CD4-positive, alpha-beta T cell treated with Interleukin-12 subunit alpha and Interleukin-12 subunit beta, for 1 hour (primary cell): Measurements from ENCODE around the gene BCAS1.

ENCODE experiments used
- DNase-seq: peaks from one replicate; pipeline ENCODE4 v3.0.0-alpha.2; 2020

The BCAS1 gene

GRCh38 chr20:54073288-54073687 lies 2.9 kb upstream of the BCAS1 start:
- no peak for DNase-seq

GRCh38 chr20:54069501-54069971 lies 858 bp downstream of the BCAS1 start:
- DNase-seq, result no peak

GRCh38 chr20:54068966-54069365 lies 1.4 kb downstream of the BCAS1 start:
- DNase-seq, result no peak

DNA sequence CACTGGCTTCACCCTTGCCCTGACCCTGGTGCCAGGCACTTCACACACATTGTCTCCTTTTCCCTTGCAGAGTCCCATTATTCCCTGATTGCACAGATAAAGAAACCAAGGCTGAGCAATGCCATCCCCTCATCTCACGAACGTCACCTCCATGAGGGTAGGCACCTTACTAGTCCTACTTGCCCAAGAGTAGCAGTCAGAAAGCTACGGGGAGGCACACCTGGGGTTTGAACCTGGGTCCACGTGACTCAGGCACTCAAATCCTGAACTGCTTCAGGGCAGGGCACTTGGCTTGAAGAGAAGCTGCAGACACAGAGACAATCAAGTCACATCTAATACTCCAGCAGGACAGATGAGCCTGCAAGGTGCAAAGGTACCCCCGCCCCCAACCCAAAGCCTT lies 1.9 kb downstream of the BCAS1 start:
- no peak for DNase-seq

GRCh38 chr20:54067606-54068174 lies 2.7 kb downstream of the BCAS1 start:
- no peak for DNase-seq

- no peak for DNase-seq
Measured at GRCh38 chr20:54065601-54066038, 4.8 kb downstream of the BCAS1 start.

- DNase-seq, result no peak
Measured at GRCh38 chr20:54064939-54065338, 5.5 kb downstream of the BCAS1 start.

GRCh38 chr20:54063992-54064676 lies 6.3 kb downstream of the BCAS1 start:
- DNase-seq, result peak; percentile 43

GRCh38 chr20:54063580-54063979 lies 6.8 kb downstream of the BCAS1 start:
- no peak for DNase-seq

- peak; percentile 39 for DNase-seq
Measured at GRCh38 chr20:54062812-54063280, 7.5 kb downstream of the BCAS1 start.

DNA sequence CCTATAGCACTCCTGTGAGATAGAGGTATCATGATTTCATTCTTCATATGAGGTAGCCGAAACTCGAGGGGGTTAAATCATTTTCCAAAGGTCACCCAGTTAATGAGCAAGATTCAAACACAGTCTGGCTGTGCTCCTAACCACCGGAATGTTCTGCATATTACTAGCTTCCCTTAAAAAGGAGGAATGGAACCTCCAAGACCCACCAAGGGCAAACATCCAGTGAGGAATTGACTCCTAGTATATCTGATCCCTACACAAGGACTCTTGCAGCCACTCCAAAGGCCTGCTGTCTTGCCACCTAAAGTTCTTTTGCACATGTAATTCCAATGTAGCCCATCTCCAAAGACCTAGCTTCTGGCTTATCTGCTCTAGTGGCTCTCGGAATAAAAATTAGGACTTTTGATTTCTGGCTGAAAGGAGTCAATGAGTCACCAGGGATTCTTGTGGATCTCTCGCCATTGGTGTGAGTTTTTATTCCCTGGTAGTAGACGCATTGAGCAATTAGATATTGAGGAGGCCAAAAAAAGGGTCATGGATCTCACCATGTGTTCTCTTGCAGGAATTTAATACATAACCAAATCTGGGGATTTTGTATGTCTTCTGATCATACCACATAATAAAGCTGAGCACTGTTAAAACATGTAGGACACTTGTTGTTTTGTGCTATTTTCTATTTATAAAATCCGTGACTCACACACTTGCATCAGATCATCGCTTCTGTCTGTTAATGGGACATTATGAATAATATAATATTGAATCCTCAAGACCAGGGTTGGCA lies 9.1 kb downstream of the BCAS1 start:
- DNase-seq, result no peak

DNA sequence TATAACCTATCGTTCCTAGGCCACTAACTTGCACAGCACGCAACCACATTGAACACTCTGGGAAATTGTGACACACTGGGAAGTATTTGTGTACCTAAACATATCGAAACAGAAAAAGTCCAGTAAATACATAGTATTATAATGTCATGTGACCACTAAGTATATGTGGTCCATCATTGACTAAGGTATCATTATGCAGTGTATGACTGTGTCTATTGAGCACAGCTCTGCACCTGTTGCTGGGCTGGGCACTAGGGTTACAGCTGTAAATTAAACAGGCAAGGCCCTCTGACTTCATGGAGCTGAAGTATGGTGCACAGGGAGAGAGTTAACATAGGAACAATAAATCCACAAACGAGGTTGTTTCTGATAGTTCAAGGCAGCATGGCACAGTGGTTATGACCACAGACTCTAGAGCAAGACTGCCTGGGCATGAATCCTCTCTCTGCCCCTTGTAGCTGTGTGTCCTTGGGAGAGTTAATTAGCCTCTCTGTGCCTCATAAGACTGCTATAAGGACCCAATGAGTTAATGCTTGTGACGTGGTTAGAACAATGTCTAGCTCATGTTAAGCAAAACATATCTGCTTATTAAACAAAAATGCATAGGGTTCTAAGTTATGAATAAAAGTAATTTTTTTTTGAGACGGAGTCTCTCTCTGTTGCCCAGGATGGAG lies 10.6 kb downstream of the BCAS1 start:
- no peak for DNase-seq

DNA sequence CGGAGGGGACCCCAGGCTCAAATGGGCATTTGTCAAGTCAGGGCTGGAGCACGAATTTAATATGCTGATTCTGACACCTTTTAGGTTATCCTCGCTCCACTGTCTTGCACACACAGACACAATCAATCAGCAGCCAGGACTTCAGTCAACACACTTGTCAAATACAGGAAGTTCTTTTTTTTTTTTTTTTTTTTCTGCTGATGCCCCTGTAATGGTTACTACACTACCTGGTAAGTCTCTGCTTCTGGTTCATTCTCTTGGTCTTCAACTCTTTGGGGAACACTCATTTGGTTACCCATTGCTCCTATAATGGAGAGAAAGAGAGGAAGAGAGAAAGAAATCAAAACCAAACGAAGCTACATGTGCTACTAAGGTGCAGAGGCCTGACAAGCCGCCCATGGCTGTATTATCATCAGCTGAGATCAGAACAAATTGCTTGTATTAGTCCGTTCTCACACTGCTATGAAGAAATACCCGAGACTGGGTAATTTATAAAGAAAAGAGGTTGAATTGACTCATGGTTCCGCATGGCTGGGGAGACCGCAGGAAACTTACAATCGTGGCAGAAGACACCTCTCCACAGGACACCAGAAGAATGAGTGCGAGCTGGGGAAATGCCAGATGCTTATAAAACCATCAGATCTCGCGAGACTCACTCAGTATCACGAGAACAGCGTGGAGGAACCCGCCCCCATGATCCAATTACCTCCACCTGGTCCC lies 11.8 kb downstream of the BCAS1 start:
- DNase-seq, result no peak

DNA sequence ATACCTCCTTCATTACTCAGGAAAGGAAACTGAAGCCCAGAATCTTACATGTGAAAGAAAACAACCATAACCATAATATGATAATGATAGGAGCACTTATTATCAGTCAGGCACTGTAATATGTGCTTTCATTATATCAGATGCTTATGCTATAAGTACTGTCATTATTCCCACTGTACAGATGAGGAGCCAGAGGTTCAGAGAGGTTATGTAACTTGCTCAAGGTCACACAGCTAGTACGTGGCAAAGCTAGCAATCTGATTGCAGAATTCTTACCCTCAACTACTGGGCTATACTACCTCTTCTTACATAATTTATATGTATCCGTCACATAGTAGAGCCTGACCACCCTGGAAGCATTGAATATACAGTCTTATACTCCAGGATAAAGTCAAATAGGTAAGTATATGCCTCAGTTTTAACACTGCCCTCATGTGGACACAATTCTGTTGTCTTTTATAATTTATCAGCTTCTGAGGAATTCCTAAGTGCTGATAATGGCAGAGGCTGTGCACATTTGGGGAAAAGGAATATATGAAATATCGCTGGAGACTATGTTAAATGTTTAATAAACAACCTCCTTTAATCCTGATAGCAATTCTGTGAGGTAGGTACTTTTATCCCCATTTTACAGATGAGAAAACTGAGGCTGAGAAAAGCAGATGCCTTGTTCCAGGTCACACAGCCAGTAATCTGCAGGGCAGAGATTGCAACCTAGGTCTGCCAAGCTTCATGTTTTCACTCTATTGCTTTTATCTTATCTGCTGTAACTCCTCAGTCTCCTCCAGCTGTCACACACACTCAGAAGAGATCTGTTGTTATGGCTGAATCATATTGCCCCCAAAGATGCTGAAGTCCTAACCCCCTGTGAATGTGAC lies 13.4 kb downstream of the BCAS1 start:
- no peak for DNase-seq

DNA sequence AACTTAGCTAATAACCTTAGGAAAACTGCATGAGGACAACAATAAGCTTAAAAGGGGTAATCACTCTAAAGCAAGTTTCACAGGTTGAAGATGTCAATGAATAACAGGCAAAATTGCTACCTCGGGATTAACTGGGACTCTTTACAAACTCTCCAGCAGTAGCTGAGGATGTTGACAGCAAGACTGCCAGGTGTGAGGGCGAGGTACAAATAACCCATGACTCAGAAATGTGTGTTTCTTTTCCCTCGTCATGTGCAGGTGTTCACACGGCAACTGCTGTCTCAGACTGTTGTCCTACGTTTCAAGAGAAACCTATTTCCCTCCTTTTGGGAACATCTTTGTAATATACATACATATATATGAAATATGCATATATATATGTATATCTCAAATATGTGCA lies 15.9 kb downstream of the BCAS1 start:
- DNase-seq, result no peak

DNA sequence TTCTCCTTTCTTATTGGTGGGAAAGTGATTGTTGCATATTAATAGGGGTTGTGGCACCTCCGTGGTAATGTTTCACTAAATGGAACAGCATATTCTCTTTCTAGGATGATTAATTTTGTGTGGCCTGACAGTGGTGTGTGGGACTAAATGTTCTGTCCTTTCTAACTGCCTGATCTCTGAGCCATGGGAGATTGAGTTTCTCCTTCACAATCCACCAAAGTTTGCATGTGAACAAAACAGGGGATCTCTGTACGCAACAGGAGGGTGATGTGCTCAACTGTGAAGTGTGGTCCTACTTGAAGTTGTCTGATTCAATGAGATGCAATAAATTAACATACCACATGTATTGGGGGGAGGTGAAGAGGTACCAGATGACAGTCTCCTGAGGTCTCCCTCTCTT lies 19.3 kb downstream of the BCAS1 start:
- DNase-seq, result no peak

DNA sequence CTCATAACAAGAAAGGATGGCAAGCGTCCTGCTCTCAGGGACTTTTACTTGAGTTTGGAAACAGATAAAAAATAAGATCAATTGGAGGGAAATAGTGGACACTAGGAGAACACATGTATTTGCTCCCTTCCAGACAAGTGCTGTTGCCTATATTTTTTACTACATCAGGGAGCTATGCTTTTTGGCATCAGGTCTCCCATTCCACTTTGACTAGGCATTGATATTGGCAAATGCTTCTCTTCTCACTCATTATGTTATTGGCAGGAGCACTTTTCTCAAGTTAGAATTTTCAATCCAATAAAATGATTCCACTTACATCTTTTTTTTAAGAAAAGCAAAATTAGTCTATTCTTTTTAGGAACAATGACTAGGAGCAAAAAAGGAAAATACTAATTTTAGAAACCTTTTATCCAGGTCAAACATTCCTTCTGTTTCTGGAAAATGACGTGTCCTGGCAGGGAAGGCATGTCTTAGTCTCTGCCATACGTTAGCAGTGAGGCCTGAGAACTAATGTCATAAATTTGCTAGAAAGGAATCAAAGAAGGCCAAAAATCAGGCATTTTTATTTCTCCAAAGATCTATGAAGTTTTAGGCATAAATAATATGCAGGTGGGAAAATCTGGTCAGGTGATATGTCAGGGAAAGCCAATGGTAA lies 21.4 kb downstream of the BCAS1 start:
- no peak for DNase-seq

DNA sequence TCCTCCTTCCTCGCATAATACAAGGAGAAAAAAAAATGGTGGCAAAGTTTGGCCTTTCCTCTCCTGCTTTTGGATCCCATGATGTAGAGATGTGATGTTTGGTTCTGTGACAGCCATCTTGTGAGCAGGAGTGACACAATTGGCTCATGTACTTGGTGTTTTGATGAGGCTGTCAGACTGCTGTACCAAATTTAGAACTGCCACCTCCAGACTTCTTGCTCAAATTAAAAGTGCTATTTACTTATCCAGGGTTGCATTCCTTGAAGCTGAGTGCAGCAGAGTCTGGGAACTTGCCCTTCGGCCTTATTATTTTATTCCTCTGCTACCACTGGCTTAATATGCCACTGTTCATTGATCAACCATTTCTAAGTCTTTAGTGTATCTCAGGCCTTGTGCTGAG lies 21.9 kb downstream of the BCAS1 start:
- DNase-seq, result no peak

- no peak for DNase-seq
Measured at GRCh38 chr20:54047720-54048119, 22.7 kb downstream of the BCAS1 start.

GRCh38 chr20:54047048-54047447 lies 23.3 kb downstream of the BCAS1 start:
- no peak for DNase-seq

DNA sequence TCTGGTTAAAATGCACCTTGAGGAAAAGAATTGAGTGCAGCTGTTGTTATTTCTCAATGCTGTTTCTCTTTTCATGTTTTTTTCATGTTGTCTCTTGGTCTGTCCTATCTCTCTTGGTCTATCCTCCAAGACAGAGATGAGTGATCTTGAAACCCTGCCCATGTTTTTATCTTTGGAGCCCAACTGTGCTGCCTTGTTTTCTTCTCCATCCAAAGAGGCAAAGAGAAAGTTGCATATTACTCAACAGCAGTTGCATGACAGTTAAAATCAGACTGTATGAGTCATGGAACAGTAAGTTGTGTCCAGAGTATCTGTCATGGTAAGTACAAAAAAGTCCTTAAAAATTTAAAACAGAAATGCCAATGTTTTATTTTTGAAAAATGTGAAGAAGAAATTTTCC lies 26.2 kb downstream of the BCAS1 start:
- DNase-seq, result no peak
